GM12891 (cell line): Measurements from ENCODE around the gene PGLYRP4.

Experiments
- POLR2A ChIP-seq: IDR thresholded peaks from 2 replicates; pipeline ENCODE4 v1.6.1; 2011; ENCODE audit warnings: low read depth, low read length, control low read depth
- POLR2AphosphoS5 ChIP-seq: IDR thresholded peaks from 2 replicates; pipeline ENCODE4 v1.6.1; 2011; ENCODE audit warnings: low read depth, low read length, control low read depth

- TF ChIP-seq POLR2A (no peak), POLR2AphosphoS5 (no peak)
Observed at GRCh38 chr1:153375511-153375910, 26.9 kb upstream of the PGLYRP4 start, which contains the start of gene S100A12.
